DOHH2 (cell line): Measurements from ENCODE around the gene EXOC3.

Experiments
- H3F3A ChIP-seq: fragments of 200-600 bp; sonication (generic), shearing (Covaris generic); 2 replicates; pipeline ENCODE4 v1.6.0; 2016; ENCODE audit warnings: antibody characterized with exemption, mild to moderate bottlenecking; ENCODE audit not compliant: control insufficient read depth, insufficient read depth
- H3K27ac ChIP-seq: fragments of 200-600 bp; sonication (generic); 2 replicates; pipeline ENCODE4 v1.5.1; 2014; ENCODE audit warnings: low read depth, mild to moderate bottlenecking, low read length, moderate library complexity
- H3K27me3 ChIP-seq: fragments of 200-600 bp; sonication (generic); 2 replicates; pipeline ENCODE4 v1.6.1; 2014; ENCODE audit warnings: mild to moderate bottlenecking, low read length, mixed read lengths; ENCODE audit not compliant: control insufficient read depth
- H3K36me3 ChIP-seq: fragments of 200-600 bp; sonication (generic); 2 replicates; pipeline ENCODE4 v1.6.1; 2014; ENCODE audit warnings: mild to moderate bottlenecking, low read length, moderate library complexity, mixed read lengths; ENCODE audit not compliant: control insufficient read depth
- H3K4me1 ChIP-seq: fragments of 200-600 bp; sonication (generic); 2 replicates; pipeline ENCODE4 v1.6.1; 2014; ENCODE audit warnings: mild to moderate bottlenecking, low read length, mixed read lengths; ENCODE audit not compliant: control insufficient read depth
- H3K4me2 ChIP-seq: fragments of 200-600 bp; sonication (generic); 2 replicates; pipeline ENCODE4 v1.6.0; 2014; ENCODE audit warnings: mild to moderate bottlenecking, low read length, moderate library complexity
- H3K4me3 ChIP-seq: fragments of 200-600 bp; sonication (generic); 2 replicates; pipeline ENCODE4 v1.5.1; 2014; ENCODE audit warnings: mild to moderate bottlenecking, low read length, mixed read lengths
- H3K79me2 ChIP-seq: fragments of 200-600 bp; sonication (generic); 2 replicates; pipeline ENCODE4 v1.6.1; 2014; ENCODE audit warnings: mild to moderate bottlenecking, low read length, mixed read lengths; ENCODE audit not compliant: control insufficient read depth
- H3K9me2 ChIP-seq: fragments of 200-600 bp; sonication (generic); replicated peaks from 2 replicates; pipeline ENCODE4 v1.6.1; 2014; ENCODE audit warnings: mild to moderate bottlenecking, low read length, mixed read lengths; ENCODE audit not compliant: control insufficient read depth
- H3K9me3 ChIP-seq: fragments of 200-600 bp; sonication (generic); 2 replicates; pipeline ENCODE4 v1.6.1; 2014; ENCODE audit warnings: antibody characterized with exemption, low read length, mixed read lengths; ENCODE audit not compliant: control insufficient read depth, insufficient read depth
- H4K20me1 ChIP-seq: fragments of 200-600 bp; sonication (generic); 2 replicates; pipeline ENCODE4 v1.6.0; 2014; ENCODE audit warnings: low read depth, mild to moderate bottlenecking, antibody characterized with exemption, low read length, moderate library complexity; ENCODE audit not compliant: control insufficient read depth, insufficient read depth
- EZH2phosphoT487 ChIP-seq: fragments of 200-600 bp; sonication (generic); IDR thresholded peaks from 2 replicates; pipeline ENCODE4 v1.6.1; 2017; ENCODE audit warnings: borderline replicate concordance, mild to moderate bottlenecking, antibody characterized with exemption, low read length, moderate library complexity, mixed read lengths
- TF ChIP-seq, protein P1 (sequence below): fragments of 200-600 bp; sonication (generic); IDR thresholded peaks from one replicate; pipeline ENCODE4 v1.5.1; 2014; ENCODE audit warnings: antibody characterized with exemption, mild to moderate bottlenecking, low read depth, low read length; ENCODE audit not compliant: poor library complexity, severe bottlenecking

Gene EXOC3

DNA sequence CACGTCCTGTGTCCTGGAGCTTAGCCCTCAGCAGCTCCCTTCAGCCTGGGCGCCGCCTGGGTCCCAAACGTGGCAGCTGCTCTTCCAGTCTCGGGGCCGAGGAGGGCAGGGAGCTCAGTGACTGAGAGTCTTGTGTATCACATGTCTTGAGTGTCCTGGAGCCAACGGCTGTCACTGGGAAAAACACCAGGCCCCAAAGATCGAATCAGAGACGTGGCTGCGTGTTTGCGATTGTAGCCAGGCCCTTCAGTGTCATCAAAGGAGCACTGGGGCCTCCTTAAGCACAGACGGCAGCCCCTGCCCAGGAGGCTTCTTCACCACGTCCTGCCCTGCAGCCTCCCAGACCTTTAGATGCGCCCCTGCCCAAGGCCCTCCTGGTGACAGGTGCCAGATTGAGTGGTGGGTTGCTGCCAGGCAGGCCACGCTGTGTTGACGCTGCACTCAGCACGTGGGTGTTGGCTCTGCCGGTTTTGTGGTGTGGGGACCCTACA is 5.7 kb upstream of the EXOC3 start:
- Histone ChIP-seq H3K9me2 (no peaks in the 10 kb centered on the region), H3K27ac (no peak overlapping the region), H3K27me3 (no peaks in the 10 kb centered on the region), H3K4me1 (peaks cover 30% of the 10 kb centered on the region), H3F3A (peaks cover 15% of the 10 kb centered on the region), H3K79me2 (peaks cover 8% of the 10 kb centered on the region), H3K4me3 (no peak overlapping the region), H3K4me2 (no peak overlapping the region), H3K36me3 (peaks cover 14% of the 10 kb centered on the region), H4K20me1 (no peaks in the 10 kb centered on the region), H3K9me3 (no peaks in the 10 kb centered on the region)
- TF ChIP-seq EZH2phosphoT487 = no peak
- TF ChIP-seq, protein P1, sequence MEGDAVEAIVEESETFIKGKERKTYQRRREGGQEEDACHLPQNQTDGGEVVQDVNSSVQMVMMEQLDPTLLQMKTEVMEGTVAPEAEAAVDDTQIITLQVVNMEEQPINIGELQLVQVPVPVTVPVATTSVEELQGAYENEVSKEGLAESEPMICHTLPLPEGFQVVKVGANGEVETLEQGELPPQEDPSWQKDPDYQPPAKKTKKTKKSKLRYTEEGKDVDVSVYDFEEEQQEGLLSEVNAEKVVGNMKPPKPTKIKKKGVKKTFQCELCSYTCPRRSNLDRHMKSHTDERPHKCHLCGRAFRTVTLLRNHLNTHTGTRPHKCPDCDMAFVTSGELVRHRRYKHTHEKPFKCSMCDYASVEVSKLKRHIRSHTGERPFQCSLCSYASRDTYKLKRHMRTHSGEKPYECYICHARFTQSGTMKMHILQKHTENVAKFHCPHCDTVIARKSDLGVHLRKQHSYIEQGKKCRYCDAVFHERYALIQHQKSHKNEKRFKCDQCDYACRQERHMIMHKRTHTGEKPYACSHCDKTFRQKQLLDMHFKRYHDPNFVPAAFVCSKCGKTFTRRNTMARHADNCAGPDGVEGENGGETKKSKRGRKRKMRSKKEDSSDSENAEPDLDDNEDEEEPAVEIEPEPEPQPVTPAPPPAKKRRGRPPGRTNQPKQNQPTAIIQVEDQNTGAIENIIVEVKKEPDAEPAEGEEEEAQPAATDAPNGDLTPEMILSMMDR = no peak

DNA sequence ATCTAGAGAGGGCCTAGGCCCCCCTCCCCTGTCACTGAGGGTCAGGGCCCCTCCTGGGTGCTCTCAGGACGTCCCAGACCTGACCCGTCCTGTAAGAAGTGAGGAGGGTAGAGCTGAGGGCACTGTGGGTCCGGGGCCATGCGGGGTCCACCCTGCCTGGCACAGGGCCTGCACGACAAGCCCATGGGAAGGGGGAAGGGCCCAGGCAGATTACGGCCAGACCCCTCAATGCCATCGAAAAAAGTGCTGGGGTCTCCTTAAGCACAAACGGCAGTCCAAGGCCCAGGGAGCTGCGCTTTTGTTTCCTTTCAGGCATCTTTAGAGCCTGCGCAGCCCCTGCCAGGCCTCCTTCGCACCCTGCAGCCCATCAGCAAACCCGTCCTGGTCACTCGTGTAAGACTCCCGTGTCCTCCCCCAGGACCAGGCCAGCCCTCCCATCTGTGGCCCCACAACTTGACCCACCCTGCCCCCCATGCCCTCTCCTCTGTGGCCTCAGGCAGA is 4.4 kb upstream of the EXOC3 start:
- peaks cover 15% of the 10 kb centered on the region for H3F3A ChIP-seq
- peaks cover 20% of the 10 kb centered on the region for H3K79me2 ChIP-seq
- H4K20me1 ChIP-seq = no peaks in the 10 kb centered on the region
- H3K4me2 ChIP-seq = no peak overlapping the region
- H3K4me3 ChIP-seq = no peak overlapping the region
- no peaks in the 10 kb centered on the region for H3K27me3 ChIP-seq
- no peak for TF ChIP-seq EZH2phosphoT487
- TF ChIP-seq, protein P1 = no peak
- no peak overlapping the region for H3K27ac ChIP-seq
- peaks cover 32% of the 10 kb centered on the region for H3K4me1 ChIP-seq
- no peaks in the 10 kb centered on the region for H3K9me2 ChIP-seq
- peaks cover 17% of the 10 kb centered on the region for H3K36me3 ChIP-seq
- no peaks in the 10 kb centered on the region for H3K9me3 ChIP-seq

DNA sequence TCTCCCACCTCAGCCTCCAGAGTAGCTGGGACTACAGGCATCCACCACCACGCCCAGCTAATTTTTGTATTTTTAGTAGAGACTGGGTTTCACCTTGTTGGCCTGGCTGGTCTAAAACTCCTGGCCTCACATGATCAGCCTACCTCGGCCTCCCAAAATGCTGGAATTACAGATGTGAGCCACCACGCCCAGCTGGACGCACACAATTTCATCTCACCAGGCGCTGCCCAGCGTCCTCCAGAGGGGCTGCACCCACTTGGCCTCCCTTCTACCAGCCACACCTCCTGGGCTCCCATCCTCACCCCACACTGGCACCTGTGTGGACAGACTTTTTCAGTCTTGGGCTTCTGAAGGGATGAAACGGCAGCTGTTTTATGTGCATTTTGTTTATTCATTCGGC is 3.8 kb upstream of the EXOC3 start:
- TF ChIP-seq, protein P1 = no peak
- no peak for TF ChIP-seq EZH2phosphoT487
- Histone ChIP-seq H3F3A (peaks cover 15% of the 10 kb centered on the region), H3K36me3 (peaks cover 15% of the 10 kb centered on the region), H3K4me1 (peaks cover 39% of the 10 kb centered on the region), H3K27me3 (no peaks in the 10 kb centered on the region), H3K27ac (no peak overlapping the region), H3K4me3 (no peak overlapping the region), H3K9me3 (no peaks in the 10 kb centered on the region), H3K4me2 (no peak overlapping the region), H4K20me1 (no peaks in the 10 kb centered on the region), H3K9me2 (no peaks in the 10 kb centered on the region), H3K79me2 (peaks cover 27% of the 10 kb centered on the region)
